Activated CD4-positive, CD25-positive, alpha-beta regulatory T cell treated with anti-CD3 and anti-CD28 coated beads, Interleukin-2, amount 50 U/mL, for 72 hours (primary cell): ENCODE data around the gene HTR7.

Experiments
- DNase-seq: peaks from one replicate; pipeline ENCODE4 v3.0.0; 2021

The HTR7 gene

GRCh38 chr10:90800232-90800796 lies 57.5 kb downstream of the HTR7 start:
- DNase-seq, result no peak

DNA sequence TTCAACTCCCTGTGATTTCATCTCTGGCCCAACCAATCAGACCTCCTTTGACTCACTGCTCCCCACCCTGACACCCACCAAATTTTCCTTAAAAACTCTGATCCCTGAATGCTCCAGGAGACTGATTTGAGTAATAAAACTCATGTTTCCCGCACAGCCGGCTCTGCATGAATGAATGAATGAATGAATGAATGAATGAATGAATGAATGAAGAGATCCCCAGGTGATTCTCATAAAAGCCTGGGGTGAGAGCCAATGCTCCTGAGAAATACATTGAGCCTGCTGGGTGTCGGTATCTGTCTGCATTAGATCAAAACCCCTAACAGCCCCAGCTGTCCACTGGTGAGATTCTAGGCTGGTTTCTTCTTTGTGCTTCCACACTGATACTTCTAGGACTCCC lies 58.7 kb downstream of the HTR7 start:
- DNase-seq, result no peak

DNA sequence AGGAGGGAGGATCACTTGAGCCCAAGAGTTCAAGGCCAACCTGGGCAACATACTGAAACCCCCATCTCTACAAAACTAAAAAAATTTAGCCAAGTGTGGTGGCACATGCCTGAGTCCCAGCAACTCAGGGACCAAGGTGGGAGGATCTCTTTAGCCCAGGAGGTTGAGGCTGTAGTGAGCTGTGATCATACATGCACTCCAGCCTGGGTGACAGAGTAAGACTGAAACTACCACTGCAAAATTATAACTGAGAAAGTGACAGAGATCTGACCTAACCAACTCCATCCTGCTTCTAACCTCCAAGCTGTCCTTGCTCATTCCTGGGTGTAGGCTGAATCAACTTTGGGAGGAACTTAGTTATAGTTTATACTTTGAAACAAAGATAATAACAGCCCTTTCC lies 59.4 kb downstream of the HTR7 start:
- DNase-seq, result no peak

DNA sequence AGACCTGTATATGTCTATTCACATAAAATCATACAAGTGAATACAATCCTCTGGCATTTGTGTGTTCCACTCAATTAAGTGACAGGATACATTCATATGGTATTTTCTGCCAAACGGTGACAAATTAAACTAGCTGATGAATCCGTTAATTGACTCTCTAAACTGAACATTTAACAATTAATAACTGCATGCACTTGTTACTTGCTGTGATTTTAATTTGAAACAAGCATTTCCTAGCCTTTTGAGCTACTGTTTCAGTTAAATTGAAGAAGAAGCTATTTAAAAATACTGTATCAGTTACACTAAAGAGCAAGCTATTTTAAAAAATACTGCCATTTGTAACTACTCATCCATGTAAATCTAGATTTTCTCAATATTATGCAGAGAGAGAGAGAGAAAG lies 67.4 kb downstream of the HTR7 start:
- no peak for DNase-seq

GRCh38 chr10:90788968-90789367 lies 68.9 kb downstream of the HTR7 start:
- DNase-seq, result no peak

GRCh38 chr10:90788199-90788491 lies 69.7 kb downstream of the HTR7 start:
- DNase-seq, result no peak

- no peak for DNase-seq
Observed at GRCh38 chr10:90787393-90788198, 70.2 kb downstream of the HTR7 start.

GRCh38 chr10:90785782-90786181 lies 72.1 kb downstream of the HTR7 start:
- no peak for DNase-seq

DNA sequence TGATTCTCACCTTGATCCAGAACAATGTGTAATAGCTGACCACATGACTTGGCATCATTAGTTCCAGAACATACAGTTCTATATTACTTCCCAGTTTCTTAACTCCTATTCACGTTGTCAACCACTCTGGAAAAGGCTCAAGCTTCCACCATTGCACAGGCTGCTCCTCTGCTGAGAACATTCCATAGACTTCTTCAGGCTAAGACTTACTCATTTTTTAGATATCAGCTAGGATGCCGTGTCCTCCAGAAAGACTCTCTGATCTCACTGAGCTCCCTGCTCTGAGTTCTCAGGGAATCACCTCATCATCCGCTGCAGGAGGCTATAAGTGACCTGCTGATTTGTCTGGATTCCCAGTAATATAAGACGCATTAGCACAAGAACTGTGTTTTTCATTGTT lies 73.1 kb downstream of the HTR7 start:
- DNase-seq, result no peak

- DNase-seq, result no peak
Observed at GRCh38 chr10:90780488-90780887, 77.4 kb downstream of the HTR7 start.

GRCh38 chr10:90779548-90779947 lies 78.3 kb downstream of the HTR7 start:
- no peak for DNase-seq

GRCh38 chr10:90777621-90778020 lies 80.2 kb downstream of the HTR7 start:
- DNase-seq, result no peak

- no peak for DNase-seq
Observed at GRCh38 chr10:90775351-90776028, 82.3 kb downstream of the HTR7 start.

- DNase-seq, result no peak
Observed at GRCh38 chr10:90769946-90770841, 87.6 kb downstream of the HTR7 start.

- DNase-seq, result no peak
Observed at GRCh38 chr10:90751107-90751997, 106.5 kb downstream of the HTR7 start.

DNA sequence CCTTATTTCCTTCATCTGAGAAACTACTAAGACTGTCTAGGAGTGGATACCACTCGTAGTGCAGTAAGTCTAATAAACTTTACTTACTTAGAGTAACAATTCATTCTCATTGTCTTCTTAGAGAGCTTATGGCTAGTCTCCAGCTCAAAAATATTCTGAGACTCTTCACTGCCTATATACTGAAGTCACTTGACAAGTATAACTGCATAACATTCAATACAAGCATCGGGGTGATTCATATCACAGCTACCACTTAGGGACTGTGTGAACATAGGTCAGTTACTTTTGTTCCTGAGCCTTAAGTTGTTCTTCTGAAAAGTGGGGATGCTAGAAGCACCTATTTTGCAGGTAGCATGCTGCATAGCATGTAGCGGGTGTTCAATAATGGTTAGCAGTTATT lies 111.0 kb downstream of the HTR7 start:
- no peak for DNase-seq

DNA sequence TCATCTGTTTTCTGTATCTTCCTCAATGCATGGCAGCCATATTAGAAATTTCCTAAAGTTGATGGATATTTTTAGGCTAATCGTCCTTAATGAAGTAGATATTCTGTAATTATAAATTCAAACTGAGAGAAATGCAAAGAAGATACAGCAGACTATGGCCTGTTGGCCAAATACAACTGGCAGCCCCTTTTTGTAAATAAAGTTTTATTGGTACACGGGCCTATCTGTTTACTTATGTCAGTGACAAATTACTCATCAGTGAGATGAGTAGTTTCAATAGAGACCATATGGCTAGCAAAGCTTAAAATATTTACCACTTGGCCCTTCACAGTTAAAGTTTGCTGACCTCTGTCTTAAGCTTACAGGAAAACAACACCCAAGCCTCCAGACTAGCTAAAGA lies 112.3 kb downstream of the HTR7 start:
- DNase-seq, result no peak

GRCh38 chr10:90743291-90743690 lies 114.5 kb downstream of the HTR7 start:
- no peak for DNase-seq

- no peak for DNase-seq
Observed at GRCh38 chr10:90741926-90742565, 115.8 kb downstream of the HTR7 start.

GRCh38 chr10:90740265-90740664 lies 117.6 kb downstream of the HTR7 start:
- no peak for DNase-seq

- no peak for DNase-seq
Observed at GRCh38 chr10:90738885-90739284, 119.0 kb downstream of the HTR7 start.

DNA sequence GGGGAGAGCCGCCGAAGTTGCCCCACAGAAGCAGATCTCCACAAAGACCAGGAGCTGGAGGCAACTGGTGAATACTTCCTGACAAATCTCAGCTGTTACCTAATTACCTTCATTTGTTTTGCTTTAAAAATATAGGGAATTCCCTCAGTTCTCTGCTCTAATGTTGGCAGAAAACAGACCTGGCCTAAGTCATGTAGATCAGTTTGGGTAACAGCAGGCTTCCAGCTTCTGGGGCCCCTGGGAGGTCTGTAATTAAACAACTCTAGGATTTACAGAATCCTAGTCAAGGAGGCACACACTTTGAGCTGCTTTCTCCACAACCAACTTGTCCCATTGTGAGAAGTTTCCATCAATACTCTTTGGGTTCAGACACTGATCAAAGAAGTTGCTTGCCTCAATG lies 123.4 kb downstream of the HTR7 start:
- no peak for DNase-seq
